Ishikawa (cell line): ENCODE results near the gene FERD3L.

Experiments used
- CEBPB ChIP-seq: IDR thresholded peaks from 2 replicates; pipeline ENCODE4 v1.6.1; 2012
- CREB1 ChIP-seq: IDR thresholded peaks from 2 replicates; pipeline ENCODE4 v1.6.1; 2012; ENCODE audit warnings: low read depth
- EGR1 ChIP-seq: IDR thresholded peaks from 2 replicates; pipeline ENCODE4 v1.6.1; 2012
- EP300 ChIP-seq: IDR thresholded peaks from 2 replicates; pipeline ENCODE4 v1.6.1; 2012; ENCODE audit warnings: borderline replicate concordance
- FOXM1 ChIP-seq: IDR thresholded peaks from 2 replicates; pipeline ENCODE4 v1.6.1; 2012; ENCODE audit warnings: low read depth, borderline replicate concordance
- RAD21 ChIP-seq: IDR thresholded peaks from 2 replicates; pipeline ENCODE4 v1.6.1; 2012; ENCODE audit warnings: low read depth
- TAF1 ChIP-seq: IDR thresholded peaks from 2 replicates; pipeline ENCODE4 v1.6.1; 2012; ENCODE audit warnings: low read depth, mild to moderate bottlenecking
- TCF12 ChIP-seq: IDR thresholded peaks from 2 replicates; pipeline ENCODE4 v1.6.1; 2012; ENCODE audit warnings: low read depth
- TEAD4 ChIP-seq: IDR thresholded peaks from 2 replicates; pipeline ENCODE4 v1.6.1; 2012
- YY1 ChIP-seq: IDR thresholded peaks from 2 replicates; pipeline ENCODE4 v1.6.1; 2012; ENCODE audit warnings: low read depth
- ZBTB7A ChIP-seq: IDR thresholded peaks from 2 replicates; pipeline ENCODE4 v1.6.1; 2012; ENCODE audit warnings: low read depth
- TF ChIP-seq, protein P1 (sequence below): IDR thresholded peaks from 2 replicates; pipeline ENCODE4 v1.6.1; 2012; ENCODE audit warnings: low read depth, mild to moderate bottlenecking
- TF ChIP-seq, protein P2 (sequence below): IDR thresholded peaks from 2 replicates; pipeline ENCODE4 v1.6.1; 2012
- TF ChIP-seq, protein P3 (sequence below): IDR thresholded peaks from 2 replicates; pipeline ENCODE4 v1.6.1; 2012

DNA sequence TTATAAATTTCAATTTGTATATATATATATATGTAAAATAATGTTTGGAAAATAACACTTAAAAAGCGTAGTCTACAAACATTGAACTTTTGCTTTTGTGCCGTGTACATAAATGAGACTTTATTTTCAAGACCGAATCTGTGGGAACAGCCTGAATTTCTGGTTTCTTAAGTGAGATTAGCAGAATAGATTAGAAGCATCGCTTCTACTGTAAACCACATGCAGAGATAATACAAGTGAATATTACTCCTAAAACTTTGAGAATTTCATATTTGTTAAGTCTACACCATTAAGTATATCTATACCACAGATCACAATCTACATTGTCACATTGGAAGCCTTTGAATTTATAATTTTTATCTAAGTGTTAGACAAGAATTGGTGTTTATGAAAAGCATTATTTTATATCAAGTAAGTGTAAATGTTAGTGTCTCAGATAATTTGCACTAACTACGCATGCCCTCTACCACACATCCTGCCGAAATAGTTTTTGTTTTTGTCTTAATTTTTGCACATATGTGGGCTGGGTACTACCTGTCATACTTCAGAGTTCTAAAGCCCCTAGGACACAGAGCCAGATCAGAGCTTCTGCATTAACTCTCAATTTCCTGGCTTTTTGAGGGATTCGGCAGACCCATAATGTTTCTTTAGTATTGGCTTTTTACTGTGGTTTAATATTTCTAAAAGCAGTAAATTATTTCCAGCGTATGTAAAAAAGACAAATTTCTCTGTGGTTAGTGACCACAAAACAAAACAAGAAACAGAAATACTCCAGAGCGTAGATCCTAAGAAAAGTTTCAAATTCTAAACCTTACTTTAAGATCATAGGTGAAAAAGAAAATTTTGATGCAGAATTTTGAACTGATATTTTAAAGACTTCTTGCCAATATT, 47.8 kb downstream of the FERD3L start:
- TF ChIP-seq, protein P1, sequence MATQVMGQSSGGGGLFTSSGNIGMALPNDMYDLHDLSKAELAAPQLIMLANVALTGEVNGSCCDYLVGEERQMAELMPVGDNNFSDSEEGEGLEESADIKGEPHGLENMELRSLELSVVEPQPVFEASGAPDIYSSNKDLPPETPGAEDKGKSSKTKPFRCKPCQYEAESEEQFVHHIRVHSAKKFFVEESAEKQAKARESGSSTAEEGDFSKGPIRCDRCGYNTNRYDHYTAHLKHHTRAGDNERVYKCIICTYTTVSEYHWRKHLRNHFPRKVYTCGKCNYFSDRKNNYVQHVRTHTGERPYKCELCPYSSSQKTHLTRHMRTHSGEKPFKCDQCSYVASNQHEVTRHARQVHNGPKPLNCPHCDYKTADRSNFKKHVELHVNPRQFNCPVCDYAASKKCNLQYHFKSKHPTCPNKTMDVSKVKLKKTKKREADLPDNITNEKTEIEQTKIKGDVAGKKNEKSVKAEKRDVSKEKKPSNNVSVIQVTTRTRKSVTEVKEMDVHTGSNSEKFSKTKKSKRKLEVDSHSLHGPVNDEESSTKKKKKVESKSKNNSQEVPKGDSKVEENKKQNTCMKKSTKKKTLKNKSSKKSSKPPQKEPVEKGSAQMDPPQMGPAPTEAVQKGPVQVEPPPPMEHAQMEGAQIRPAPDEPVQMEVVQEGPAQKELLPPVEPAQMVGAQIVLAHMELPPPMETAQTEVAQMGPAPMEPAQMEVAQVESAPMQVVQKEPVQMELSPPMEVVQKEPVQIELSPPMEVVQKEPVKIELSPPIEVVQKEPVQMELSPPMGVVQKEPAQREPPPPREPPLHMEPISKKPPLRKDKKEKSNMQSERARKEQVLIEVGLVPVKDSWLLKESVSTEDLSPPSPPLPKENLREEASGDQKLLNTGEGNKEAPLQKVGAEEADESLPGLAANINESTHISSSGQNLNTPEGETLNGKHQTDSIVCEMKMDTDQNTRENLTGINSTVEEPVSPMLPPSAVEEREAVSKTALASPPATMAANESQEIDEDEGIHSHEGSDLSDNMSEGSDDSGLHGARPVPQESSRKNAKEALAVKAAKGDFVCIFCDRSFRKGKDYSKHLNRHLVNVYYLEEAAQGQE: no peak
- TF ChIP-seq TEAD4: no peak
- TF ChIP-seq RAD21: no peak
- TF ChIP-seq EP300: no peak
- TF ChIP-seq, protein P2, sequence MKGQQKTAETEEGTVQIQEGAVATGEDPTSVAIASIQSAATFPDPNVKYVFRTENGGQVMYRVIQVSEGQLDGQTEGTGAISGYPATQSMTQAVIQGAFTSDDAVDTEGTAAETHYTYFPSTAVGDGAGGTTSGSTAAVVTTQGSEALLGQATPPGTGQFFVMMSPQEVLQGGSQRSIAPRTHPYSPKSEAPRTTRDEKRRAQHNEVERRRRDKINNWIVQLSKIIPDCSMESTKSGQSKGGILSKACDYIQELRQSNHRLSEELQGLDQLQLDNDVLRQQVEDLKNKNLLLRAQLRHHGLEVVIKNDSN: no peak
- TF ChIP-seq, protein P3, sequence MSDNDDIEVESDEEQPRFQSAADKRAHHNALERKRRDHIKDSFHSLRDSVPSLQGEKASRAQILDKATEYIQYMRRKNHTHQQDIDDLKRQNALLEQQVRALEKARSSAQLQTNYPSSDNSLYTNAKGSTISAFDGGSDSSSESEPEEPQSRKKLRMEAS: no peak
- no peak for TF ChIP-seq CREB1
- no peak for TF ChIP-seq YY1
- TF ChIP-seq TAF1: no peak
- TF ChIP-seq EGR1: no peak
- TF ChIP-seq CEBPB: no peak
- TF ChIP-seq TCF12: no peak
- TF ChIP-seq FOXM1: no peak
- no peak for TF ChIP-seq ZBTB7A
